Measurements from ENCODE around the gene ALPK1.

The ALPK1 gene

GRCh38 chr4:112328734-112329130 lies 31.6 kb downstream of the ALPK1 start:
- H3K4me3 ChIP-seq (ENCODE audit: low read depth, low read length), result no peak overlapping the region
- no peak for DNase-seq (ENCODE audit: low read depth)
- TF ChIP-seq, protein P1, sequence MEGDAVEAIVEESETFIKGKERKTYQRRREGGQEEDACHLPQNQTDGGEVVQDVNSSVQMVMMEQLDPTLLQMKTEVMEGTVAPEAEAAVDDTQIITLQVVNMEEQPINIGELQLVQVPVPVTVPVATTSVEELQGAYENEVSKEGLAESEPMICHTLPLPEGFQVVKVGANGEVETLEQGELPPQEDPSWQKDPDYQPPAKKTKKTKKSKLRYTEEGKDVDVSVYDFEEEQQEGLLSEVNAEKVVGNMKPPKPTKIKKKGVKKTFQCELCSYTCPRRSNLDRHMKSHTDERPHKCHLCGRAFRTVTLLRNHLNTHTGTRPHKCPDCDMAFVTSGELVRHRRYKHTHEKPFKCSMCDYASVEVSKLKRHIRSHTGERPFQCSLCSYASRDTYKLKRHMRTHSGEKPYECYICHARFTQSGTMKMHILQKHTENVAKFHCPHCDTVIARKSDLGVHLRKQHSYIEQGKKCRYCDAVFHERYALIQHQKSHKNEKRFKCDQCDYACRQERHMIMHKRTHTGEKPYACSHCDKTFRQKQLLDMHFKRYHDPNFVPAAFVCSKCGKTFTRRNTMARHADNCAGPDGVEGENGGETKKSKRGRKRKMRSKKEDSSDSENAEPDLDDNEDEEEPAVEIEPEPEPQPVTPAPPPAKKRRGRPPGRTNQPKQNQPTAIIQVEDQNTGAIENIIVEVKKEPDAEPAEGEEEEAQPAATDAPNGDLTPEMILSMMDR (IDR thresholded peaks at IDR 0.05; ENCODE audit: low read depth, low read length, missing control alignments), result no peak

GRCh38 chr4:112329672-112330375 lies 32.7 kb downstream of the ALPK1 start:
- no peak overlapping the region for H3K4me3 ChIP-seq (ENCODE audit: low read depth, low read length)
- no peak for DNase-seq (ENCODE audit: low read depth)
- TF ChIP-seq, protein P1 (IDR thresholded peaks at IDR 0.05; ENCODE audit: low read depth, low read length, missing control alignments), result no peak

DNA sequence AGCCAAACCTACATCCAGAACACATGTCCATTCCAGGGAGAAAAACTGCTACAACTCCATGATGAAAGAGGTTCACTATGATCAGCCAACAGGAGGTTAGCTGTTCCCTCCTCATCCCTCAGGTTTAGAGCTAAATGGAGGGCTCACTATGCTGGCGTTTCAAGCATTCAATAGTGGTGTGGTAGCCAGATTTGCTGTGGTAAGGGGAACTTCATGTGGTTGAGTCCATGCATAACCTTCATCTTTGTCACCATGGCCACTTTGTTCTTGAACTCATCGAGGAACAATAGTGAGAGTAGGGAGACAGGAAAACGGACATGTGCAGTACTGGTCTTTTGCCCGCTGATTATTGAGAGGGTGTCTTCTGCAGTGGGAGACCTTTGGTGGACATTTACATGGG lies 33.8 kb downstream of the ALPK1 start:
- TF ChIP-seq, protein P1 (IDR thresholded peaks at IDR 0.05; ENCODE audit: low read depth, low read length, missing control alignments), result no peak
- DNase-seq (ENCODE audit: low read depth), result no peak
- no peak overlapping the region for H3K4me3 ChIP-seq (ENCODE audit: low read depth, low read length)

DNA sequence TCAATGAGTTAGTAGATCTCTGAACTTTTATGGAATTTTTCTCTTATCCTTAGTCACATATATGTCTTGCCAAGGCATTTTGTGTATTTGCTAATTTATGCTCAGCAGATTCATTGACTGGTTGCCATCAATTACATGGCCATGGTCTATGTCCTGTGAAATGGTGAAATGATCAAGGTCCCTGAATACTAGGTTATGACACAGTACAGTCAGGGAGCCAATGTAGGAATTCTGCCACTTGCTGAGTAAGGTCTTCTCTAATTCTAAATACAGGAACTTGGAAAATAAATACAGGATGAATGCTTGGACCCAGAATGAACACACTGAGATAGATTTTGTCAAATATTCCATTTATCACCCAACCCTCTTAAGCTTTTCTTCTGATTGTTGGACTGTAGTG lies 35.2 kb downstream of the ALPK1 start:
- H3K4me3 ChIP-seq (ENCODE audit: low read depth, low read length), result no peak overlapping the region
- DNase-seq (ENCODE audit: low read depth), result no peak
- TF ChIP-seq, protein P1 (IDR thresholded peaks at IDR 0.05; ENCODE audit: low read depth, low read length, missing control alignments), result no peak

DNA sequence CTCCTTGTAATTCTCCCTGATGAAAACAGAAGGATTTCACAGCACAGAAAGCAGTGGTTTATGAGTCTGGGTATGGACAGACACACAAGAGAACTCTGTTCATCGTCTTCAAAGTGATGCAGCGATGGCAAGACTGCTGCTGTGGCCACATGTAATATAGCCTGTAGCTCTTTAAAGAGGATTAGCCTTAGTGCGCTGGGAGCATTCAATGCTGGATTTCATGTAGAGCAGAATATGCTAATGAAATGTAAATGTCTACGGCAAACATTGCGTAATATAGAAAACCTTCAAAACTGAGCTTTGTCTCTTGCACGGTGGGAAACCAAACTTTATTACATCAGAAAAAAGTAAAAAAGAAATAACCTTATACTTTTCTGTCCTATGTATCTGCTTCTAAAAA lies 42.9 kb downstream of the ALPK1 start:
- TF ChIP-seq, protein P1 (IDR thresholded peaks at IDR 0.05; ENCODE audit: low read depth, low read length, missing control alignments), result no peak
- H3K4me3 ChIP-seq (ENCODE audit: low read depth, low read length), result no peak overlapping the region
- no peak for DNase-seq (ENCODE audit: low read depth)

DNA sequence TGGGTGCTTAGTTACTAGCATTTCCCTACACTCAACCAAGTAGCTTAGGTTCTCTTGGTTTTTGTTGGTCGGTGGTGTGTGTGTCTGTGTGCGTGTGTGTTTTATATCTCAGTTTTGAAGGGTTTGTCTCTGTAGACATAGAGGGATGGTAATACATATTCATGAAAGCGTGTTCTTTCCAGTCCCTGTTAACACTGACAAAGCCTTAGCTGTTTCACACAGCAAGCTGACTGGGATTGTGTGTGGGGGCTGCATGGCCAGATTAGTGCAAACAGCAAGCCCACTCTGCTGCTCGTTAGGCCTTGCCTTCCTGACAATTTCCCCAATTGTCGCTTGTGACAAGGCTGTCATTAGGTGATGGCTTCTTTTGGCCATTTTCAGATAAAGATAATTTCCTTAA lies 43.9 kb downstream of the ALPK1 start:
- TF ChIP-seq, protein P1 (IDR thresholded peaks at IDR 0.05; ENCODE audit: low read depth, low read length, missing control alignments), result no peak
- no peak for DNase-seq (ENCODE audit: low read depth)
- H3K4me3 ChIP-seq (ENCODE audit: low read depth, low read length), result no peak overlapping the region

All from GM12864 (cell line).